ENCODE measurements around the gene CSNK2A1.

DNA sequence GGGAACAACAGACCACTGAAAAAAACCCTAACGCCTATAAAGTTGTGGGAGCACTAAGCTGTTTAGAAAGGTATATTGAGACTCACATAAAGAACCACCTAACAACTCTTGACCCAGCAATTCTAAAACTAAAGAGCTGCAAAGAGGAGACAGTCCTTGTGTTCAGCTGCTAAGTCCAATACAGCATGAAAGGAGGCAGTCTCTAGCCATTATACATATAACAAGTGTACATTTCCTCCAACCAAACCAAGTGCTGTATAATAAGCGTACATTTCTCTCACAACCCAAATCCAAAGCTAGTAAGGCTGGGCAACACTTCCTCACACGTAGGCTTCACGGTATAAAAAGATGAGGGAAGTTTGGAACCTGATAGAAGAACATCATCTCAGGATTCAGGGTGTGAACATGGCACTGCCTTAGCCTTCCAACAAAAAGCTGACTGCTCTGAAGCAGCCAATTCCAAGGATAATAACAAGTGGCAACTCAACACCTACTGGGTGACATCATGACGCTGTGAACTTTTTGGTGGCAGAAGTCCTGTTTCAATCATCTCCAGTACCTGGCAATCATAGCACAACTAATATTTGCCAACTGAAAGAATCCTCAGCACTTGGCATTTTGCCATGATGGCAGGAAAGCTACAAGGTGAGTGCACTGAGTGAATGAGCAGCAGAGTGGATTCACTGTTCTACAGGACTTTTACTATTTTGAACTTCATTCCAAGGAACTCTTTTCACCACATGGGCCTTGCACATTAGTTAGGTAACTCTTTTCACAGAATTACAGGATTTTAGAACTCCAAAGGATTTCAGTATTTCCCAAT, 97.9 kb downstream of the CSNK2A1 start:
- TF ChIP-seq POLR2A (IDR thresholded peaks at IDR 0.05): no peak
- TF ChIP-seq, protein P1, sequence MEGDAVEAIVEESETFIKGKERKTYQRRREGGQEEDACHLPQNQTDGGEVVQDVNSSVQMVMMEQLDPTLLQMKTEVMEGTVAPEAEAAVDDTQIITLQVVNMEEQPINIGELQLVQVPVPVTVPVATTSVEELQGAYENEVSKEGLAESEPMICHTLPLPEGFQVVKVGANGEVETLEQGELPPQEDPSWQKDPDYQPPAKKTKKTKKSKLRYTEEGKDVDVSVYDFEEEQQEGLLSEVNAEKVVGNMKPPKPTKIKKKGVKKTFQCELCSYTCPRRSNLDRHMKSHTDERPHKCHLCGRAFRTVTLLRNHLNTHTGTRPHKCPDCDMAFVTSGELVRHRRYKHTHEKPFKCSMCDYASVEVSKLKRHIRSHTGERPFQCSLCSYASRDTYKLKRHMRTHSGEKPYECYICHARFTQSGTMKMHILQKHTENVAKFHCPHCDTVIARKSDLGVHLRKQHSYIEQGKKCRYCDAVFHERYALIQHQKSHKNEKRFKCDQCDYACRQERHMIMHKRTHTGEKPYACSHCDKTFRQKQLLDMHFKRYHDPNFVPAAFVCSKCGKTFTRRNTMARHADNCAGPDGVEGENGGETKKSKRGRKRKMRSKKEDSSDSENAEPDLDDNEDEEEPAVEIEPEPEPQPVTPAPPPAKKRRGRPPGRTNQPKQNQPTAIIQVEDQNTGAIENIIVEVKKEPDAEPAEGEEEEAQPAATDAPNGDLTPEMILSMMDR (IDR thresholded peaks at IDR 0.05): no peak
